ENCODE data around the gene LINGO1. TPM values are rescaled to one million over a fixed set of nuclear protein-coding genes. Genes with fewer than 3 reads are reported as not detected.

LINGO1 gene
- total and polyA plus RNA-seq, 2 of the 8 experiments (the other 6 are each of a cell fraction or from before 2014, with no cell fraction given) = 57.1 to 114 TPM

DNA sequence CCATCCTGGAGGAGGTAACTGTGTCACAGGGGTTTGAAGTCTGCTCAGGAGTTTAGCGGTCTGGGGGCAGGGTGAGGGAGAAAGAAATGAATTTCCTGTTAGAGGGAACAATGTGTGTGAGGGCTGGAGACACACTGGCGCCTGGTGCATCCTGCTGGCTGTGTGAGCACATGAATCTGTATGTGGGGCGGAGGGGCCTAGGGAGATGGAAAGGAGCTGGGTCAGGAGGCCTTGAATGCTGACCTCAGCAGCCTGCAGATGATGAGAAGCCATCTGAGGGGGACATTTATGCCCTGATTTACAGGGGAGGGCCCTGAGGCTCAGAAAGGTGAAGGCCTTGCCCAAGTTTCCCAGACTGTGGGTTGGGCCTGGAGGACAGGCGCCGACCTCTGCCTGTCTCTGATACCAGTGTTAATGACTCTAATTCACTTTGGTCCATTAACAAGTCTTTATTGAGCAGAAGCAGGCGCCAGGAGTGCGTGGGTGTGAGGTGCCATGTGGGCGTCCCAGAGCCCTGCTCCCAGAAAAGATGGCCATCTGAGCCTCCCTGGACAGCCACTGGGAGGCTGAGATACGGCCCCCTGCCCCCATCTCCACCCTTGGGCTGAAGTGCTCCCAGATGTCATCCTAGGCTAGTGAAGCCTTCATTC is 34.8 kb downstream of the LINGO1 start:
- H2AFZ ChIP-seq (ENCODE audit: low read length) = no peak overlapping the region
- H3K4me2 ChIP-seq (ENCODE audit: insufficient read depth in 1 of 2, low read depth in 2 of 2, low read length in 2 of 2) = no peak overlapping the region
- H2BK20ac ChIP-seq (ENCODE audit: low read length) = 0 out of 2 replicates have a peak overlapping the region, but pooled peaks have one; percentile 48
- no peak overlapping the region for H3K23ac ChIP-seq (ENCODE audit: insufficient read length)
- H4K91ac ChIP-seq (replicated peaks; ENCODE audit: insufficient read length, low read length) = no peak overlapping the region
- H4K20me1 ChIP-seq (replicated peaks in 1 of 2; ENCODE audit: control insufficient read depth in 1 of 2, insufficient read depth in 2 of 2, low read length in 2 of 2) = no peaks in the 10 kb centered on the region
- H3K4me1 ChIP-seq (replicated peaks in 1 of 4; ENCODE audit: control insufficient read depth in 3 of 4, insufficient read depth in 4 of 4, low read length in 3 of 4) = peaks cover 0 to 5% (median 0%) of the 10 kb centered on the region in 4 experiments; a peak in 1 of 7 replicates
- H2BK12ac ChIP-seq (ENCODE audit: low read depth, low read length) = peak overlapping the region; percentile 60; the same call in 1 of the 2 replicates
- no peak overlapping the region for H3K18ac ChIP-seq (ENCODE audit: extremely low read depth, low read length)
- H3K27ac ChIP-seq (ENCODE audit: low read depth, low read length) = no peak overlapping the region
- no peaks in the 10 kb centered on the region for H3K79me2 ChIP-seq (ENCODE audit: control insufficient read depth in 1 of 2, insufficient read depth in 2 of 2, low read length in 2 of 2)
- TF ChIP-seq SIRT6 (IDR thresholded peaks at IDR 0.05; ENCODE audit: low read length) (no peak), TAF7 (optimal IDR thresholded peaks at IDR 0.05; ENCODE audit: borderline replicate concordance, low read depth, low read length) (no peak)
- H3K9ac ChIP-seq (replicated peaks in 1 of 4; ENCODE audit: extremely low read depth in 1 of 4, low read depth in 3 of 4, low read length in 3 of 4) = no peak overlapping the region
- no peaks in the 10 kb centered on the region for H3K9me3 ChIP-seq (ENCODE audit: insufficient read depth in 2 of 2, low read depth in 1 of 2, low read length in 1 of 2)
- no peak overlapping the region for H3K4ac ChIP-seq (replicated peaks; ENCODE audit: insufficient read length, low read depth, low read length)
- H2BK120ac ChIP-seq (replicated peaks; ENCODE audit: low read depth, low read length) = no peak overlapping the region
- H3K23me2 ChIP-seq (ENCODE audit: low read depth, low read length) = no peaks in the 10 kb centered on the region
- DNase-seq (ENCODE audit: low read depth in 1 of 2, low spot score in 2 of 2) (no peak), FAIRE-seq (no peak)
- no peaks in the 10 kb centered on the region for H3K27me3 ChIP-seq (replicated peaks in 1 of 4; ENCODE audit: control insufficient read depth in 3 of 4, extremely low read depth in 1 of 4, insufficient read depth in 3 of 4, low read length in 3 of 4)
- H4K8ac ChIP-seq (ENCODE audit: extremely low read depth, insufficient read depth, low read length) = no peak overlapping the region
- H3K36me3 ChIP-seq (ENCODE audit: control insufficient read depth in 2 of 4, insufficient read depth in 4 of 4, low read length in 3 of 4) = no peaks in the 10 kb centered on the region
- no peak overlapping the region for H3K56ac ChIP-seq (replicated peaks; ENCODE audit: insufficient read length, low read depth, low read length)
- 89% methylated on average over 9 of the region's 9 CpGs; no CpG with 5 or more reads in 1 of the 2 experiments for WGBS, 2 experiments (ENCODE audit: extremely low coverage in 1 of 2, insufficient coverage in 1 of 2, insufficient read length in 1 of 2, insufficient replicate concordance in 2 of 2, low coverage in 1 of 2, low lambda C conversion rate in 2 of 2, missing lambda C conversion rate in 1 of 2)
- H3K79me1 ChIP-seq (ENCODE audit: low read depth, low read length) = no peaks in the 10 kb centered on the region
- H3K14ac ChIP-seq (ENCODE audit: insufficient read length) = no peak overlapping the region
- no peak overlapping the region for H4K5ac ChIP-seq (ENCODE audit: insufficient read length, low read depth, low read length)
- POLR2A ChIA-PET (ENCODE audit: partially characterized antibody) = interaction anchor here (0.8 to 2.3 kb wide), 2 partner anchors 9 to 19 kb away, joined by 4 to 8 read pairs; no protein-coding TSS in a partner anchor
- H2BK15ac ChIP-seq (ENCODE audit: low read length) = no peak overlapping the region
- no peak overlapping the region for H2AK5ac ChIP-seq (ENCODE audit: low read depth, low read length)
- H3K4me3 ChIP-seq (ENCODE audit: extremely low read depth in 1 of 4, insufficient read depth in 2 of 4, low read depth in 3 of 4, low read length in 4 of 4) = no peak overlapping the region
- H2BK5ac ChIP-seq (ENCODE audit: low read depth, low read length) = no peak overlapping the region; the same call in 1 of the 2 replicates
- CTCF ChIA-PET (ENCODE audit: partially characterized antibody) = interaction anchor here (0.8 to 17.9 kb wide), 11 partner anchors 8 to 224 kb away, joined by 3 to 161 read pairs (median 5); partner anchors contain the start of gene LINGO1

All from H1 (cell line).